ENCODE data around the gene PARD6A. TPM values are rescaled to one million over a fixed set of nuclear protein-coding genes. Genes with fewer than 3 reads are reported as not detected.

Gene PARD6A
- total and polyA plus RNA-seq, 2 donors, result 1.7 to 6.5 TPM

DNA sequence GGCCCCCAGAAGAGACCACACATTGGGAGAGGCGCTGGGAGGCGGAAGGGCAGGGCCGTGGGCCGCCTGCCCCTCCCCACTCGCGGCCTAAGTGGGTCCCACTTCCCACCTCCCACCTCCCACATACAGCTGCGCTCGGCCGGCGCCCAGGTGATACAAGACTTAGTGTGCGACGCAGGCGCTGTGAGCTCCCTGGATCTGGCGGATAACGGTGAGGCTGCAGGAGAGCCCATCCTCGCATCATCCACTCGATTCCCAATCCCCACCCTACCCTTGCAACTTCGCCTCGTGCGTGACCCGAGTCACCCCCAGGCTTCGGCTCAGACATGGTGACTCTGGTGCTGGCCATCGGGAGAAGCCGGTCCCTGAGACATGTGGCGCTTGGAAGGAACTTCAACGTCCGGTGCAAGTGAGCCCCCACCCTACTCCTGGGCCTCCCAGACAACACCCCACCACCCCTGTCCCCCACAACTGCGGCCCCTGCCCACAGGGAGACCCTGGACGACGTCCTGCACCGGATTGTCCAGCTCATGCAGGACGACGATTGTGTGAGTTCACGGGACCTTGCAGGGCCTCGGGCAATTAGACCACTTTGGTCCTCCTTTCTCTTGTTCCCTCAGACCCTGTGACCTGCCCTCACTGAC is 11.9 kb upstream of the PARD6A start:
- Histone ChIP-seq H3K27ac (ENCODE audit: low read depth) (no peak overlapping the region), H3K36me3 (ENCODE audit: insufficient read depth) (no peaks in the 10 kb centered on the region), H3K4me1 (ENCODE audit: insufficient read depth) (no peaks in the 10 kb centered on the region), H3K4me3 (ENCODE audit: low read depth, low read length) (no peak overlapping the region)
- WGBS, result 47% methylated on average over 35 of the region's 35 CpGs
- no peak for DNase-seq (ENCODE audit: extremely low spot score)

DNA sequence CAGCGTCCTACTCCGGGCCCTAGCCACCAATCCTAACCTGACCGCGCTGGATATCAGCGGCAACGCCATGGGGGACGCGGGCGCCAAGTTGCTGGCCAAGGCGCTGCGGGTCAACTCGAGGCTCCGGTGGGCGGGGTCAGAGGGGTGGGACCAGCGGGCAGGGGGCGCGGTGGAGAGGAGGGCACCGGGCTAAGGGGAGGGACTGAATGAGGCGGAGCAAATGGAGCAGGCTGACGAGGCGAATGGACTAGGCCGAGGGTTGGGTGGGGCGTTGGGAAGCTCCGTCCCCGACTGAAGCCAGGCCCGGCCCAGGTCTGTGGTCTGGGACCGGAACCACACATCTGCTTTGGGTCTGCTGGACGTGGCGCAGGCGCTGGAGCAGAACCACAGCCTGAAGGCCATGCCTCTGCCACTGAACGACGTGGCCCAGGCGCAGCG is 11.2 kb upstream of the PARD6A start:
- H3K4me1 ChIP-seq (ENCODE audit: insufficient read depth), result no peaks in the 10 kb centered on the region
- no peak for DNase-seq (ENCODE audit: extremely low spot score)
- H3K4me3 ChIP-seq (ENCODE audit: low read depth, low read length), result no peak overlapping the region
- H3K36me3 ChIP-seq (ENCODE audit: insufficient read depth), result no peaks in the 10 kb centered on the region
- H3K27ac ChIP-seq (ENCODE audit: low read depth), result no peak overlapping the region
- 15% methylated on average over 34 of the region's 34 CpGs for WGBS

- Histone ChIP-seq H3K27ac (ENCODE audit: low read depth) (no peak overlapping the region), H3K4me3 (ENCODE audit: low read depth, low read length) (no peak overlapping the region), H3K4me1 (ENCODE audit: insufficient read depth) (no peaks in the 10 kb centered on the region), H3K36me3 (ENCODE audit: insufficient read depth) (no peaks in the 10 kb centered on the region)
- WGBS, result 65% methylated on average over 8 of the region's 8 CpGs
- DNase-seq (ENCODE audit: extremely low spot score), result no peak
Observed at GRCh38 chr16:67650023-67650422, 10.7 kb upstream of the PARD6A start.

- no peak for DNase-seq (ENCODE audit: extremely low spot score)
- Histone ChIP-seq H3K4me3 (ENCODE audit: low read depth, low read length) (no peak overlapping the region), H3K4me1 (ENCODE audit: insufficient read depth) (no peaks in the 10 kb centered on the region), H3K36me3 (ENCODE audit: insufficient read depth) (no peaks in the 10 kb centered on the region), H3K27ac (ENCODE audit: low read depth) (no peak overlapping the region)
- WGBS, result 90% methylated on average over 7 of the region's 7 CpGs
Observed at GRCh38 chr16:67651039-67651438, 9.7 kb upstream of the PARD6A start.

- DNase-seq (ENCODE audit: extremely low spot score), result no peak
- WGBS, result 85% methylated on average over 4 of the region's 4 CpGs
- Histone ChIP-seq H3K4me1 (ENCODE audit: insufficient read depth) (no peaks in the 10 kb centered on the region), H3K4me3 (ENCODE audit: low read depth, low read length) (no peak overlapping the region), H3K27ac (ENCODE audit: low read depth) (no peak overlapping the region), H3K36me3 (ENCODE audit: insufficient read depth) (no peaks in the 10 kb centered on the region)
Observed at GRCh38 chr16:67651847-67652246, 8.9 kb upstream of the PARD6A start.

DNA sequence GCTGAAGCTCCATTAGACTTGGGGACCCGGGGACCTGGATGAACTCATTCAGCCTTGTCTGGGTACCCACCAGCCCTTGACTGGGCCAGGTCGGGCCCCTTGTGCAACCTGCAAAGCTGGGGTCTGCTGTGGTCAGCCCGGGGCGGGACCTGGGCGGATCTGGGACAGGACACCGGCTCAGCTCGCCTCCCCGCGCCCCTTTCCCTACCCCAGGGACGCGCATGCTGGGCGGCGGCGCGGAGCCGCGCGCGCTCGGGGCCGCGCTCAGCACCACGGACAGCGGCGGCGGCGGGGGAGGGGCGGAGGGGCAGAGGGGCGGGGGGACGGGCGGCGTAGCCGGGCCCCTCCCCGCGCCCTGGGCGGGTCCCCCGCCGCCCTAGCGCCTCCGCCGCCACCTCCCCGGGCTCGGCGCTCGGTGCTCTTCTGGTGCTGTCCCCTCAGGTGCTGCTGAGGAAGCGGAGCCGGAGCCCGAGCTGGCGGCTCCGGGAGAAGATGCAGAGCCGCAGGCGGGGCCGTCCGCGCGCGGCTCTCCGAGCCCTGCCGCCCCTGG is 8.1 kb upstream of the PARD6A start:
- Histone ChIP-seq H3K27ac (ENCODE audit: low read depth) (no peak overlapping the region), H3K4me3 (ENCODE audit: low read depth, low read length) (peak overlapping the region; percentile 40), H3K4me1 (ENCODE audit: insufficient read depth) (no peaks in the 10 kb centered on the region), H3K36me3 (ENCODE audit: insufficient read depth) (no peaks in the 10 kb centered on the region)
- 12% methylated on average over 59 of the region's 59 CpGs for WGBS
- no peak for DNase-seq (ENCODE audit: extremely low spot score)

DNA sequence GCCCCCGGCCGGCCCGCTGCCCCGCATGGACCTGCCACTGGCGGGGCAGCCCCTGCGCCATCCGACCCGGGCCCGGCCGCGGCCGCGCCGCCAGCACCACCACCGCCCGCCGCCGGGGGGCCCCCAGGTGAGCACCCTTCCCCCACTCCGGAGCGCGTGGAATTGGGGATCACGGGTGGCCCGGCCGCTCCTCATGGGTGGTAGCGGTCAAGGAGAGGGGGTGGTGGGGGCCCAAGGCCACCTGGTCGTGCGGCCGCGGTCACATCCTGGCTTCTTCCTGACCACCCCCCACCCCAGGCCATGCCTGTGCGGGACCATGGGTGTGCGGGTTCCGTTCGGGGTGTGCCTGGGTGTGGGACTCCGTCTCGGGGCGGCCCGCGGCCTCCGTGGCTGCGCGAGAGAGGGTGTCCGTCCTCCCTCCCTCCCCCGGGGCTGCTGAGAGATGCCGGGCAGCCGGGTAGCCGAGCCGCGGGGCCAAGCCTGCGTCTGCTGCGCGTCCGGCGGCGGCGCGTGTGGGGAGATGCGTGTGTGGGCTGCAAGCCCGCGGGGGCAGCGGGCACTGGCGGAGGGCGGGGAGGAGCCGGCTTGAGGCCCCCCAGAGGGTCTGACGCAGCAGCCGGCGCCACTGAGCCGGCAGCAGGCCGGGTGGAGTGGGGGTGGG is 7.5 kb upstream of the PARD6A start:
- Histone ChIP-seq H3K36me3 (ENCODE audit: insufficient read depth) (no peaks in the 10 kb centered on the region), H3K4me3 (ENCODE audit: low read depth, low read length) (peak overlapping the region; percentile 40), H3K27ac (ENCODE audit: low read depth) (no peak overlapping the region), H3K4me1 (ENCODE audit: insufficient read depth) (no peaks in the 10 kb centered on the region)
- no peak for DNase-seq (ENCODE audit: extremely low spot score)
- 9% methylated on average over 68 of the region's 68 CpGs for WGBS

- H3K36me3 ChIP-seq (ENCODE audit: insufficient read depth), result no peaks in the 10 kb centered on the region
- no peak overlapping the region for H3K4me3 ChIP-seq (ENCODE audit: low read depth, low read length)
- no peaks in the 10 kb centered on the region for H3K4me1 ChIP-seq (ENCODE audit: insufficient read depth)
- 28% methylated on average over 25 of the region's 25 CpGs for WGBS
- DNase-seq (ENCODE audit: extremely low spot score), result no peak
- H3K27ac ChIP-seq (ENCODE audit: low read depth), result no peak overlapping the region
Observed at GRCh38 chr16:67653789-67654402, 6.9 kb upstream of the PARD6A start.

DNA sequence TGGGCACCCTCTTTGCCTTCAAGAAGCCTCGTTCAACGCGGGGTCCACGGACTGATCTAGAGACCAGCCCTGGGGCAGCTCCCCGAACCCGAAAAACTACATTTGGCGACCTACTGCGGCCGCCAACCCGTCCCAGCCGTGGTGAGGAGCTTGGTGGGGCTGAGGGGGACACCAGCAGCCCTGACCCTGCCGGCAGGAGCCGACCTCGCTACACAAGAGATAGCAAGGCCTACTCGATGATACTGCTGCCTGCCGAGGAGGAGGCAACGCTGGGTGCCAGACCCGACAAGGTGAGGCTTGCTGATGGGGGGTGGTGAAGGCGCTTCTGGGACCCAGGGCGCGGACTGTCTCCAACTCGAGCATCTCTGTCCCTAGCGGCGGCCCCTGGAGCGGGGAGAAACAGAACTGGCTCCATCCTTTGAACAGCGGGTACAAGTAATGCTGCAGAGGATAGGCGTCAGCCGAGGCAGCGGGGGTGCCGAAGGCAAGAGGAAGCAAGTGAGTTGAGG is 6.3 kb upstream of the PARD6A start:
- no peak overlapping the region for H3K4me3 ChIP-seq (ENCODE audit: low read depth, low read length)
- 55% methylated on average over 30 of the region's 30 CpGs for WGBS
- no peaks in the 10 kb centered on the region for H3K4me1 ChIP-seq (ENCODE audit: insufficient read depth)
- H3K27ac ChIP-seq (ENCODE audit: low read depth), result no peak overlapping the region
- no peak for DNase-seq (ENCODE audit: extremely low spot score)
- H3K36me3 ChIP-seq (ENCODE audit: insufficient read depth), result no peaks in the 10 kb centered on the region

DNA sequence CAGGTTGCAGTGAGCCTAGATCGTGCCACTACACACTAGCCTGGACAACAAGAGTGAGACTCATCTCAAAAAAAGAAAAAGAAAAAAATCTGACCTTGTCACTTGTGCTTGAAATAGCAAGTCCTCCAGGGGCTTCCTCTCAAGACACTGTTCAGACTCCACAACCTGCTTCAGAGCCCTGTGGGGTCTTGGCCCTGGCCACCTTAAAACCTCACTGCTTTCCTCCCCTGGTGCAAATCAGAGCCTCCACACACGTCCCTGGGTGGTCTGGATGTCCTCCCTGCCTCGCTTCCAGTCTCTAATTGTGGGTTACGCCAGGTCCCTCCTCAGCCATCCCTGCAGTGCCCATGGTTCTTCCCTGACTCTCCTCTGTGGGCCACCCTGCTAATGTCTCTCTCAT is 5.4 kb upstream of the PARD6A start:
- WGBS, result 71% methylated on average over 4 of the region's 4 CpGs
- Histone ChIP-seq H3K36me3 (ENCODE audit: insufficient read depth) (no peaks in the 10 kb centered on the region), H3K27ac (ENCODE audit: low read depth) (no peak overlapping the region), H3K4me1 (ENCODE audit: insufficient read depth) (no peaks in the 10 kb centered on the region), H3K4me3 (ENCODE audit: low read depth, low read length) (no peak overlapping the region)
- DNase-seq (ENCODE audit: extremely low spot score), result no peak

- no peak for DNase-seq (ENCODE audit: extremely low spot score)
- WGBS, result 80% methylated on average over 9 of the region's 9 CpGs
- H3K27ac ChIP-seq (ENCODE audit: low read depth), result no peak overlapping the region
- no peaks in the 10 kb centered on the region for H3K4me1 ChIP-seq (ENCODE audit: insufficient read depth)
- H3K36me3 ChIP-seq (ENCODE audit: insufficient read depth), result no peaks in the 10 kb centered on the region
- H3K4me3 ChIP-seq (ENCODE audit: low read depth, low read length), result no peak overlapping the region
Observed at GRCh38 chr16:67656344-67657016, 4.3 kb upstream of the PARD6A start.

DNA sequence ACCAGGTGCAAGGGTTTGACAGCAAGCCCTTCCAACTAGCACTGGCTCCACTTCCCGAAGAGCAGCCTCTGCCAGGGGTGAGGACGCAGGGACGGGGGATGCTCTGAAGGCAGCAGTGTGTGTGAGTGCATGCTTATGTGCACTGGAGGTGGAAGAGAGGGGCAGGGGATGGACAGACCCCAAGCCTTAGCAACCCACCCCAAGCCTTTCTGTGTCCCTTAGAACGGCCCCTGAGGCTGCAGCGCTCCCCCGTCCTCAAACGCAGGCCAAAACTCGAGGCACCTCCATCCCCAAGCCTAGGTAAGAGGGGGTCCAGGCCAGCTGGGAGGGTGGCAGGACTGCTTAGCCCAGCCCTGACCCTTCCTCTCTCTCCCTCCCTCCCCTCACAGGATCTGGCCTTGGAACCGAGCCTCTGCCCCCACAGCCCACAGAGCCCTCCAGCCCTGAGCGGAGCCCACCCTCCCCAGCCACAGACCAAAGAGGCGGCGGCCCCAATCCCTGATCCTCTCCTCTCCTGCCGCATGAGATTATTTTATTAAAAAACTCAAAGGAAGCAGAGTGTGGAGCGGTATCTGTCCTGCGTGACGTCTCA is 3.6 kb upstream of the PARD6A start:
- DNase-seq (ENCODE audit: extremely low spot score), result no peak
- WGBS, result 91% methylated on average over 16 of the region's 16 CpGs
- Histone ChIP-seq H3K27ac (ENCODE audit: low read depth) (no peak overlapping the region), H3K36me3 (ENCODE audit: insufficient read depth) (no peaks in the 10 kb centered on the region), H3K4me3 (ENCODE audit: low read depth, low read length) (no peak overlapping the region), H3K4me1 (ENCODE audit: insufficient read depth) (no peaks in the 10 kb centered on the region)

Data from urinary bladder (tissue), 4 donors.